GM10248 (cell line): ENCODE results near the gene BMP7.

ENCODE experiments used
- CTCF ChIA-PET: fragments of 300-600 bp; sonication (Branson Sonifier 250); formaldehyde crosslinking; extraction: SDS; loops from one replicate; lab custom pipeline; 2021; ENCODE audit warnings: antibody characterized with exemption; lab: Yijun Ruan, JAX
- POLR2A ChIA-PET: fragments of 350-650 bp; sonication (Branson Sonifier 250); formaldehyde crosslinking; extraction: SDS; loops from one replicate; lab custom pipeline; 2020; ENCODE audit warnings: antibody characterized with exemption; lab: Yijun Ruan, JAX
- DNase-seq: peaks from one replicate; pipeline ENCODE4 v3.0.0; 2012; ENCODE audit errors: extremely low spot score
- CTCF ChIP-seq: IDR thresholded peaks from 2 replicates; pipeline ENCODE4 v1.5.1; 2012; ENCODE audit warnings: mild to moderate bottlenecking, low read depth; ENCODE audit errors: extremely low read depth, missing control alignments, control extremely low read depth

BMP7 gene

GRCh38 chr20:57122536-57123489 is 143.6 kb downstream of the BMP7 start:
- POLR2A ChIA-PET: no interaction called here
- CTCF ChIA-PET: no interaction called here
- no peak for TF ChIP-seq CTCF
- DNase-seq: no peak

GRCh38 chr20:57118964-57119363 is 147.5 kb downstream of the BMP7 start:
- TF ChIP-seq CTCF: no peak
- no peak for DNase-seq
- POLR2A ChIA-PET: no interaction called here
- CTCF ChIA-PET: no interaction called here
